ENCODE data around the gene CBFA2T2.
"Not testable (repeated sequence)": the region's sequence is repeated elsewhere in the genome, so short reads cannot be mapped to it uniquely, and the experiment has no call there.

Gene CBFA2T2

GRCh38 chr20:33693741-33694638, 204.1 kb downstream of the CBFA2T2 start:
- DNase-seq (ENCODE audit: low read depth in 3 of 3, low spot score in 1 of 3), result no peak

- DNase-seq (ENCODE audit: low read depth in 3 of 3, low spot score in 1 of 3), result no peak
These were observed 204.7 kb downstream of the CBFA2T2 start for GRCh38 chr20:33694639-33695012.

- DNase-seq (ENCODE audit: low read depth in 3 of 3, low spot score in 1 of 3), result no peak
These were observed 206.6 kb downstream of the CBFA2T2 start for GRCh38 chr20:33696448-33696847.

GRCh38 chr20:33697129-33697528, 207.2 kb downstream of the CBFA2T2 start:
- DNase-seq (ENCODE audit: low read depth in 3 of 3, low spot score in 1 of 3), result no peak

- DNase-seq (ENCODE audit: low read depth in 3 of 3, low spot score in 1 of 3), result not testable (repeated sequence)
These were observed 209.1 kb downstream of the CBFA2T2 start for GRCh38 chr20:33698966-33699365.

Measured in stimulated activated CD4-positive, alpha-beta T cell treated with anti-CD3 and anti-CD28 coated beads, TNF-alpha, amount 100 ng/mL, for 1 hour (primary cell).